Keratinocyte (primary cell): ENCODE results near the gene MEIS2. TPM values are rescaled to one million over a fixed set of nuclear protein-coding genes. Genes with fewer than 3 reads are reported as not detected.
"Not testable (repeated sequence)": the region's sequence is repeated elsewhere in the genome, so short reads cannot be mapped to it uniquely, and the experiment has no call there.

ENCODE experiments used
- DNase-seq: peaks from one replicate; pipeline ENCODE4 v3.0.0-alpha.2; 2011; ENCODE audit warnings: low read depth, missing footprints, low spot score
- FAIRE-seq: peaks from 2 replicates; lab custom pipeline; 2011; peaks lifted over from hg19 to GRCh38; lab: Jason Lieb, UNC
- H2AFZ ChIP-seq: 2 replicates; pipeline ENCODE4 v1.6.0; 2012; ENCODE audit warnings: low read length, control low read depth, inconsistent platforms; ENCODE audit not compliant: control insufficient read depth
- H3K27ac ChIP-seq: 2 replicates; pipeline ENCODE4 v1.5.1; 2011; ENCODE audit warnings: low read length; ENCODE audit not compliant: control insufficient read depth, insufficient read depth
- H3K27me3 ChIP-seq: 3 replicates; pipeline ENCODE4 v1.6.0; 2011; ENCODE audit warnings: low read length; ENCODE audit not compliant: control insufficient read depth, insufficient read depth; ENCODE audit errors: extremely low read depth
- H3K36me3 ChIP-seq, 2 experiments: 2 replicates in 1 of 2; 3 replicates in 1 of 2; pipeline ENCODE4 v1.5.1; 2011; ENCODE audit warnings: low read length in 2 of 2, mild to moderate bottlenecking in 1 of 2; ENCODE audit not compliant: control insufficient read depth in 2 of 2, insufficient read depth in 2 of 2; ENCODE audit errors: extremely low read depth in 1 of 2
- H3K4me1 ChIP-seq: 3 replicates; pipeline ENCODE4 v1.5.1; 2011; ENCODE audit warnings: low read length; ENCODE audit not compliant: control insufficient read depth, insufficient read depth; ENCODE audit errors: extremely low read depth
- H3K4me2 ChIP-seq: 3 replicates; pipeline ENCODE4 v1.6.0; 2011; ENCODE audit warnings: low read depth, low read length; ENCODE audit not compliant: control insufficient read depth, insufficient read depth; ENCODE audit errors: extremely low read depth
- H3K4me3 ChIP-seq, 3 experiments: fragments of 200-600 bp in 1 of 3; sonication (generic) in 1 of 3; 2 replicates in 2 of 3; 3 replicates in 1 of 3; pipeline ENCODE4 v1.5.1; 2011 to 2016; ENCODE audit warnings: low read length in 3 of 3, mild to moderate bottlenecking in 3 of 3, control low read depth in 2 of 3, inconsistent platforms in 1 of 3, low read depth in 1 of 3, mixed read lengths in 1 of 3, mixed run types in 1 of 3, moderate library complexity in 1 of 3; ENCODE audit not compliant: control insufficient read depth in 2 of 3, insufficient read depth in 2 of 3; ENCODE audit errors: extremely low read depth in 1 of 3
- H3K79me2 ChIP-seq: 2 replicates; pipeline ENCODE4 v1.6.0; 2012; ENCODE audit warnings: low read length; ENCODE audit not compliant: control insufficient read depth, insufficient read depth
- H3K9ac ChIP-seq: 3 replicates; pipeline ENCODE4 v1.6.0; 2011; ENCODE audit warnings: low read length; ENCODE audit not compliant: control insufficient read depth, insufficient read depth; ENCODE audit errors: extremely low read depth
- H3K9me1 ChIP-seq: 3 replicates; pipeline ENCODE4 v1.6.0; 2011; ENCODE audit warnings: low read length; ENCODE audit not compliant: control insufficient read depth, insufficient read depth; ENCODE audit errors: extremely low read depth
- H3K9me3 ChIP-seq: 2 replicates; pipeline ENCODE4 v1.5.1; 2012; ENCODE audit warnings: low read depth, low read length; ENCODE audit not compliant: control insufficient read depth
- H4K20me1 ChIP-seq: 3 replicates; pipeline ENCODE4 v1.6.0; 2011; ENCODE audit warnings: low read length; ENCODE audit not compliant: control insufficient read depth, insufficient read depth; ENCODE audit errors: extremely low read depth
- CTCF ChIP-seq, 3 experiments: IDR thresholded peaks in 1 of 3; conservative IDR thresholded peaks in 1 of 3; optimal IDR thresholded peaks in 1 of 3; 2 replicates in 2 of 3; 3 replicates in 1 of 3; pipeline versions ENCODE3 to v1.5.1; 2011; ENCODE audit warnings: low read length in 3 of 3, mild to moderate bottlenecking in 3 of 3, moderate library complexity in 2 of 3, control low read depth in 1 of 3, inconsistent platforms in 1 of 3; ENCODE audit not compliant: insufficient read depth in 2 of 3; ENCODE audit errors: extremely low read depth in 1 of 3
- EZH2 ChIP-seq: IDR thresholded peaks from one replicate; pipeline ENCODE4 v1.6.1; 2012; ENCODE audit warnings: inconsistent platforms, mild to moderate bottlenecking, low read length, moderate library complexity
- dilution Hi-C: fragments of 300-500 bp; cut with MboI; formaldehyde crosslinking; loops from one replicate; pipeline ENCODE4 v1.7.0; 2020; ENCODE audit warnings: low sequenced_read_pairs; ENCODE audit not compliant: extremely low pct_ligation_motif_present
- polyA plus RNA-seq, 5 experiments: library from polyadenylated mRNA; depleted of rRNA in 3 of 5; stranded (reverse) in 3 of 5; stranded (forward) in 1 of 5; unstranded in 1 of 5; fragments of >200 nt; gene quantifications; 1 replicate in 1 of 5; 2 replicates in 3 of 5; 3 replicates in 1 of 5; pipeline versions ENCODE4 v1.2.1 to v1.2.3, GENCODE V29; 2011 to 2012; ENCODE audit warnings: missing spikeins in 2 of 5, low read depth in 1 of 5, low replicate concordance in 1 of 5

Gene MEIS2
- polyA plus RNA-seq, 1 donor (not counting 4 experiments of a cell fraction or from before 2014, with no cell fraction given) = 11.4 TPM

- Histone ChIP-seq H3K4me2 (no peak overlapping the region), H2AFZ (no peak overlapping the region), H3K79me2 (no peaks in the 10 kb centered on the region), H3K4me3 (no peak overlapping the region), H3K9me1 (no peaks in the 10 kb centered on the region), H3K9ac (no peak overlapping the region), H4K20me1 (no peaks in the 10 kb centered on the region), H3K4me1 (no peaks in the 10 kb centered on the region), H3K27ac (no peak overlapping the region), H3K9me3 (no peaks in the 10 kb centered on the region), H3K27me3 (no peaks in the 10 kb centered on the region), H3K36me3 (no peaks in the 10 kb centered on the region)
- dilution Hi-C loops = no loop called here
- DNase-seq = no peak
- TF ChIP-seq EZH2 = no peak
- TF ChIP-seq CTCF (optimal IDR thresholded peaks at IDR 0.05 in 1 of 3, IDR thresholded peaks at IDR 0.05 in 1 of 3, conservative IDR thresholded peaks at IDR 0.05 in 1 of 3; ENCODE audit: extremely low read depth in 1 of 3, insufficient read depth in 2 of 3, low read length in 3 of 3) = no peak
- no peak for FAIRE-seq
Observed at GRCh38 chr15:36982430-36982829, 117.9 kb downstream of the MEIS2 start.

GRCh38 chr15:36980281-36980680 is 120.1 kb downstream of the MEIS2 start:
- H4K20me1 ChIP-seq, H3K9me3 ChIP-seq, H3K27ac ChIP-seq, H3K79me2 ChIP-seq, H3K9me1 ChIP-seq, H3K4me2 ChIP-seq, FAIRE-seq, H3K4me3 ChIP-seq, H2AFZ ChIP-seq, H3K36me3 ChIP-seq, H3K9ac ChIP-seq, H3K4me1 ChIP-seq, DNase-seq, dilution Hi-C loops, H3K27me3 ChIP-seq: not testable (repeated sequence)

- H3K4me3 ChIP-seq = no peak overlapping the region
- dilution Hi-C loops = no loop called here
- H3K36me3 ChIP-seq = no peaks in the 10 kb centered on the region
- H3K79me2 ChIP-seq = no peaks in the 10 kb centered on the region
- no peak overlapping the region for H3K4me2 ChIP-seq
- H3K27ac ChIP-seq = no peak overlapping the region
- no peak overlapping the region for H2AFZ ChIP-seq
- no peaks in the 10 kb centered on the region for H4K20me1 ChIP-seq
- no peaks in the 10 kb centered on the region for H3K9me1 ChIP-seq
- TF ChIP-seq EZH2 (no peak), CTCF (optimal IDR thresholded peaks at IDR 0.05 in 1 of 3, IDR thresholded peaks at IDR 0.05 in 1 of 3, conservative IDR thresholded peaks at IDR 0.05 in 1 of 3; ENCODE audit: extremely low read depth in 1 of 3, insufficient read depth in 2 of 3, low read length in 3 of 3) (no peak)
- no peaks in the 10 kb centered on the region for H3K9me3 ChIP-seq
- no peak overlapping the region for H3K9ac ChIP-seq
- DNase-seq (no peak), FAIRE-seq (no peak)
- no peaks in the 10 kb centered on the region for H3K27me3 ChIP-seq
- no peaks in the 10 kb centered on the region for H3K4me1 ChIP-seq
Observed at GRCh38 chr15:36978625-36979024, 121.7 kb downstream of the MEIS2 start.
